Stromal cell of bone marrow (primary cell): ENCODE data around the gene DUXA.
A peak's percentile ranks its signal among the peaks of the same experiment; 100 is the strongest.
"Not testable (repeated sequence)": the region's sequence is repeated elsewhere in the genome, so short reads cannot be mapped to it uniquely, and the experiment has no call there.

ENCODE experiments used
- DNase-seq: peaks from one replicate; pipeline ENCODE4 v3.0.0-alpha.2; 2012; ENCODE audit warnings: low read depth

Gene DUXA

DNA sequence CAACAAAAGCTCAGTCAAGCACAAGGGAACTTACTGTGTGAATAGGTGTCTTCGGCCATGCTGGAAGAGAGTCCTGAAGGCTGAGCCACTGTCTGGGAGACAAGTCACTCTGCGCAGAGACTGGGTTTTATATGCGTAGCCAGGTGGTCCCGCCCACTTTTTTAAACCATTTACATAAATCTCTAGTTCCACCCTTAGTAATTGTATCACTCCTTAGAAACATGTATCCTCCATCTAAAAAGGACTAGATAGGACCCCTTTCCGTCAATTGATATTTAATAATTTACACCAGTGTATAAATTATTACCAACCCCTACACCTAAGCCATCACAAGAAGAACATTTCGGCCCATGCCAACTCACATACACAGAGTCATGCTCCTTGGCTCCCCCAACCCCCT is at the start of gene DUXA:
DUXA (minus strand) TSS at position 101 of the 400 bp plus-strand sequence; CDS start at position 59, 42 bp downstream.
- DNase-seq: no peak

DNA sequence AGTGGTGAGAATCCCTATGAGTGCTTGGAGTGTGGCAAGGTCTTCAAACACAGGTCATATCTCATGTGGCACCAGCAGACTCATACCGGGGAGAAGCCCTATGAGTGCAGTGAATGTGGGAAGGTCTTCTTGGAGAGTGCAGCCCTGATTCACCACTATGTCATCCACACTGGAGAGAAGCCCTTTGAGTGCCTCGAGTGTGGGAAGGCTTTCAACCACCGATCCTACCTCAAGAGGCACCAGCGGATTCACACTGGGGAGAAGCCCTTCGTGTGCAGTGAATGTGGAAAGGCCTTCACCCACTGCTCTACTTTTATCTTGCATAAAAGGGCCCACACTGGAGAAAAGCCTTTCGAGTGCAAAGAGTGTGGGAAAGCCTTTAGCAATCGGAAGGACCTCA is 44.8 kb upstream of the DUXA start:
- no peak for DNase-seq

DNA sequence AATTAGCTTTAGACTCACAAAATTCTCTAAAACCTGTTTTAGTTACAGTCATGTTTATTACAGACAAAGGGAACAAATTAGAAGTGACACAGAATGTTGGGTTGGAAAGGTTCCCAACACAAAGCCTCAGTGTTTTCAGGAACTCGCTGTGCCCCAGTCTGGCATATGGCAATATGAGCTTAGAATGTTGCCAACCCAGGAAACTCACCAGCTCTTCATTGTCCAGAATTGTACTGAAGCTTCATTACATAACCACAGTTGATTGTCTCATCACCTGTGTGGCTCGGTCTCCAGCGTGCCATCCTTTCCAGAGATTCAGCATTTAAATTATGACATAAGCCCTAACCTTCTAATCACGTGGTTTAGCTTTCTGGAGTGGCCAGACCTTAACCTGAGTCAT is 43.1 kb upstream of the DUXA start:
- no peak for DNase-seq

DNA sequence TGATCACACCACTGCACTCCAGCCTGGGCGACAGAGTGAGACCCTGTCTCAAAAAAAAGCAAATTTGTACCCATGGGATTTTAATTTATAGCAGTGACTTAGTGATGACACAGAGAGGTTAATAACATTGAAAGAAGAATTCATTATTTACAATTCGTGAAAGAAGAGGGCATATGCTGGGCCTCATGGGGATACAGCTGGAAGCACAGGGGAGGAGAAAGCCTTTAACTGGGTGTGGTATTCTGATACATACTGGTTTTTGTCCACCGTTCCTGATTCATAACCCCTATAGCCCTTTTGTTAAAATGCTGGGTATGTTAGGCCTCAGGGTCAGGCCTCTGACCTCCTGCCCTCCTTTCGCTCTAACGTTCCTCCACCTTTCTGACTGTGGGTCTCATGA is 34.9 kb upstream of the DUXA start:
- DNase-seq: no peak

DNA sequence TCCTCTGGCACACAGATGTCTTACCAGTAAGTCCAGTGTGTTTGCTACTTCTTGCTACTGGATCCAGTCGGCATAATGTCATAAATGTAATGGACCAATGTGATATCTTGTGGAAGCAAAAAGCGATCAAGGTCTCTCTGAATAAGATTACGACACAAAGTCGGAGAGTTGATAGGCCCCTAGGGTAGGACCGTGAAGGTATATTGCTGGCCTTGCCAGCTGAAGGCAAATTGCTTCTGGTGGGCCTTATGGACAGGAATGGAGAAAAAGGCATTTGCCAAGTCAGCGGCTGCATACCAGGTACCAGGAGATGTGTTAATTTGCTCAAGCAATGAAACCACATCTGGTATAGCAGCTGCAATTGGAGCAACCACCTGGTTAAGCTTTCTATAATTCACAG is 30.6 kb upstream of the DUXA start:
- not testable (repeated sequence) for DNase-seq

DNA sequence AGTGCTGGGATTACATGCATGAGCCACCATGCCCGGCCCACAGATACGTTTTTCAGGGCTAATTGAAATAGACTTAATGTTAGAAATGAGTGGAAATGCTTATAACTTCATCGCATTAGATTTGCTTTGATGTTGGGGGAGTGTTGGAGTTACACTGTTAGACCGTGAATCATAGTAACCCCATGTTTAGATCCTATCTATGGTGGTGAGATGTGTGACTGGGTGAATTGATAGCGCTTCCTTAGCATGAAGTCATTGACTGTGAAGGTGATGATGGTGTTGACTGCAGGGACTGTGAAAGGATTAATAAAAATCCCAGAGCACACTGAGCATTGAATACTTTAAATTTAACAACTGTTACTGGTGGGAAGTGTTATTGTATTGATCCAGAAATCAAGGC is 25.7 kb upstream of the DUXA start:
- no peak for DNase-seq

DNA sequence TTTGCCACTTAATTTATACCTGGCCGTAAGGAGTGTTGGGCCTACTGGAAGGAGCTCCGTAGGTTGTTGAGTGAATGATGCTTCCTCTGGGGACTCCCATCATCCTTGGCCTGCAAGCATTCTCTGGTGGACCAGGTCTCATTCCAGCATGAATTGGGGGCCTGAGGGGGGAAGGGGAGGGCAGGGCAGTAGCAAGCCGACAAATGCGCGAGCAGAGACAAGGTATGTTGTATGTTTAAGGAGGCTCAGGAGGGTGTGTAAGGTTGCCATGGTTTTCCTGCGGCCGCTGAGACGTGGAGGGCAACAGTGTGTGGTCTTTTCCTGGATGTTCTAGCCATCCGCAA is 24.8 kb upstream of the DUXA start:
- DNase-seq: no peak

DNA sequence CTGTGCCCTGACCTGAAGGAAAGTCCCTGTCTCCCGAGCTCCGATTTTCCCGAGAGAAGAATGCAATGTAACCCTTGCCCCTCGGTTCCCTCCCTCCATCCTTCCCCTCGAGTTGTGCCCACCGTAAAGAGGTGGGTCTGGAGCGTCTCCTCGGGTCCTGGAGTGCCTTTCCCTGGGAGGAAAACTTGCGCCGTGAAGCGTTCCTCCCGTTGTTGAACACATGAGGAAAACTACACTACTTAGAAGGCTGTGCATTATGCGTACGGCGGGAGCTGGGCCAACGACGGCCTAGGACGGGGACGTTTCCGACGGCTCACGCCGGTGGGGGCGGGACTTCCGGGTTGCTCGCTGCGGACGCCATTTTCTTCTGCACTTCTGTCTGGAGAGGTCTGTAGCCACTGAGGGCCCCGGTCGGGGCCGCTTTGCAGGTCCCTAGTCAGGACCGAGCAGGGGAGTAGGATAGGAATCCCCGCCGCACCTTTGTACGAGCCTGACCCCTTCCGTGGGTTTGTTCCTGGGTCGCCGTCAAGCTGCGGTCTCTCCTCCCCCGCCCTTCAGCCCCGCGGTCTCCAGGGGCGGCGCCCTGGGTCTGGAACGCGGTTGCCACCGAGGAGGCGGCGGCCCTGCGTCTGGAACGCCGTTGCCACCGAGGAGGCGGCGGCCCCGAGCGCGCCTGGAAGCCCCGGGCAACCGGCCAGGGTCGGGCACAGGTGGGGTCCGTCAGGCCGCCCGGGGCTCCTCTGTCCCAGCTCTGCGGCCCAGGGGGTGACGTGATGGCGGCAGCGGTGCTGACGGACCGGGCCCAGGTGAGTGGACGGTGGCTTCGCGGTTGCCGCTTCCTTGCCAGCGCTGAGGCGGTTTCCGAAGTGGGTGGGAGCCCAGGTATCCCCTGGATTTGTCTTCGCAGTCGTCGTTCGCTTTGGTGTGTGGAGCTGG is 24.1 kb upstream of the DUXA start, which contains the start of gene ZNF264:
ZNF264 (plus strand) TSS at position 360 of the 936 bp plus-strand sequence; CDS start at position 774, 414 bp downstream.
- DNase-seq: peak; percentile 81

DNA sequence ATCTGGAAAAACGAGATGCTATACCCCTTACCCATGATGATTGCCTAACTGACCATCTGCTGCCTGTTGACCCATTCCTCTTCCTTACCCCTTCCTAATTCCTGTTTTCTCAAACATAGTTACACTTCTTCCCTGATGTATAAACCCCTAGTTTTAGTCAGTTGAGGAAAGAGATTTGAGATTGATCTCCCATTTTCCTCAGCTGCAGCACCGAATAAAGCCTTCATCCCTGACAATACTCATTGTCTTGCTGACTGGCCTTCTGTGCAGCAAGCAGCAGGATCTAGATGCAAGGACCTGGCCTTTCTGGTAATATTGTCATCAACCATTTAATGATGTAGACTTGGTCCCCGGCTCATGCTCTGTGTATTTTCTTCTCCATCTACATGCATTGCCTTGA is 23.0 kb upstream of the DUXA start:
- no peak for DNase-seq

DNA sequence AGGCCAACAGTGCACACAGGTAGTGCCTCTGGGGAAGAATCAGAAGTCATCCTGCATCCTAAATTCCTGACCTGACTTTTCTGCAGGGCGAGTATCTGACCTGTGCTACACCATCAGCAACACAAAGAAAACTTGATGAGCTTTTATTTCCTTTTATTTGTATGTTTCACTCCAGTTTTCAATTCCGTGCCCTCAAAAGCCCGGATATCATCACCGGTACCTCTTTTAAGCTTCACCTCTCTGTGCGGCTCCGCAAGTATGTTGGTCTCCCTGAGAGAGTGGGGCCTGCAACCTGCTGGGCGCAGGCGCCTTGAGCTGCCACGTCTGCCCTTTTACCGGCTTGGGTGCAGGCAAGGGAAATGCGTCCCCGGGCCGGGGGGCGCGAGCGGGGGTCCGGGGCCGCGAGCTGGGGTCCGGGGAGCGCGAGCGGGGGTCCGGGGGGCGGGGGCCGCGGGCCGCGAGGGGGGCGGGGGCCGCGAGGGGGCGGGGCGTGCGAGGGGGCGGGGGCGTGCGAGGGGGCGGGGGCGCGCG is 4.3 kb upstream of the DUXA start:
- no peak for DNase-seq

DNA sequence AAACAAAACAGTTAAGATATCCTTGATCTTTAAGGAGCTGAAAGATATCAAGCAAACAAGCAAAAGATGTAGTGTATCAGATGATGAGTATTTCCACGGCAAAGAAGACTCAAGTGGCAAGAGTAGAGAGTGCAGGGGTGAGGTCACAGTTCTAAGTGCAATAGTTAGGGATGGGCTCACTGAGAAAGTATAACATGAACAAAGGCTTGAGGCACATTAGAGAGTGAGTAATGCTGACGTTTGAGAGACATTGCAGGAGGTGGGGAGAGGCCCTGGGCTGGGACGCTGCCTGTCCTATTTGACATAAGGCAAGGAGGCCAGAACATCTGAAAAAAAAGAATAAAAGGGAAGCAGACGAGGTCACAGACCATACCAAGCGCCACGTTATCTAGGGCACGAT is 1.4 kb downstream of the DUXA start:
- no peak for DNase-seq

DNA sequence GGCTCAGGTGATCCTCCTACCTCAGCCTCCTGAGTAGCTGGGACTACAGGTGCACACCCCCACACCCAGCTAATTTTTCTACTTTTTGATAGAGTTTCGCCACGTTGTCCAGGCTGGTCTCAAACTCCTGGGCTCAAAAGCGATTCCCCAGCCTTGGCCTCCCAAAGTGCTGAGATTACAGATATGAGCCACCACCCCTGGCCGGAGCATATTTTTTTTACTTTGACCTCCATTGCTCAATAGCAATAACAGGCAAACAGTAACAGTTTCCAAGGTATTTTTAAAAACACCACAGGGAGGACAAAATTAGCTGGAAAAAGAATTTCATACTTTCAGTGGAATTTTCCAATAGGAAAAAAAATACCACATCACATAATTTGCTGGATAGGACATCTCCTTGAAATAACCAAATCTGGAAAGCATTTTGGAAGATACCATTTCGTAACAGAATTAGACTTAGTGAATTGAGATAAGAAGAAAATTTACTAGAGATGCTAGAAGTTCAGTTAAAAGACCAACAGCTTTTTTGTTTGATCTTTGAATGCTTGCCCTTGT is 5.2 kb downstream of the DUXA start:
- DNase-seq: no peak

DNA sequence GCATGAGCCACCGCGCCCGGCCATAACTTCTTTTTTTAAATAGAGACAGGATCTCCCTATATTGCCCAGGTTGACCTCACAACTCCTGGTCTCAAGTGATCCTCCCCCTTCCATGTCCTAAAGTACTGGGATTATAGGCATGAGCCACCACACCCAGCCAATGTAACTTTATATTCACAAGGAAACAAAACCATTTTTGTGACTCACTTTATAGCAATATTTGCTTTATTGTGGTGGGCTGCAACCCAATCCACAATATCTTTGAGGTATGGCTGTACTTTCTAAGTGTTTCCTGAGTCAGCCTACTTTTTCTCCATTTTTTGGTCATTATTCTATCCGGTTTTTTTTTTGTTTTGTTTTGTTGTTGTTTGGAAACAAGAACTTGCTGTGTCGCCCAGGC is 14.4 kb downstream of the DUXA start:
- DNase-seq: no peak

DNA sequence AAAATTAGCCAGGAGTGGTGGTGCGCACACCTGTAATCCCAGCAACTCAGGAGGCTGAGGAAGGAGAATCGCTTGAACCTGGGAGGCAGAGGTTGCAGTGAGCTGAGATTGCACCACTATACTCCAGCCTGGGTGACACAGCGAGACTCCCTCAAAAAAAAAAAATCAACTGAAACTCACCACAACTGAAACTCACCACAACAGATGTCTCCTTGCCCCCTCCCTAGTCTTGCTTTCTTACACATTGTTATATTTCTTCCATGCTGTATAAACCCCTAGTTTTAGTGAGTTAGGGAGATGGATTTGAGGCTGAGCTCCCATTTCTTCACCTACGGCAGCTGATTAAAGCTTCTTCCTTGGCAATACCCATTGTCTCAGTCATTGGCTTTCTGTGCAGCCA is 25.6 kb downstream of the DUXA start:
- no peak for DNase-seq

DNA sequence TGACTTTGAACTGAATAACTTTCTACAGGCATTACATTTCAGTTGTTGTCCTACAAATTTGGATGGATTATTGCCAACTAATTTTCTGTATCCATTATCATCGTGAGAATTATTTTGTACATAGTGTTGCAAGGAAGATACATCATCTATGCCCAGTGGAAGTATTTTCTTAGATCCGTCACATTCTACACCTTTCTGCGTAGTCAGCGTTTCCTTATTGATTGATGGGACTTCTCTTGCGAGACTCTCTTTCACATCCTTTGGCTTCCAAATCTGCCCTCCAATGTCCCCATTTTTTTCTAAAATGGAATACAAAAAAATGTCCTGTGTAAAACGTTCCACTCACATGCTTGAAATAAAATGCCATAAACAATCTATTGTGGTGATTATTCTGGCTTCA is 31.5 kb downstream of the DUXA start:
- DNase-seq: no peak

DNA sequence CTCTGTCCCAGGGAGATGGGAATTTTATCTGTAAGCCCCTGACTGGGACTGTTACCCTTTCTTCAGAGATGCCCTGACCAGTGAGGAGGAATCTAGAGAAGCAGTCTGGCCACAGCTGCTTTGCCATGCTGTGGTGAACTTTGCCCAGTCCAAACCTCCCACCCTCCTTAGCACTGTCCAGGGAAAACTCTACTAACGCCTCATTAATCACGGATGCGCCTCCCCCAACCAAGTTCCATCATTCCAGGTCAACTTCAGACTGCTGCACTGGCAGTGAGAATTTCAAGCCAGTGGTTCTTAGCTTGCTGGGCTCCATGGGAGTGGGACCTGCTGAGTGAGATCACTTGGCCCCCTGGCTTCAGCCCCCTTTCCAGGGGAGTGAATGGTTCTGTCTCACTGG is 39.9 kb downstream of the DUXA start:
- not testable (repeated sequence) for DNase-seq

DNA sequence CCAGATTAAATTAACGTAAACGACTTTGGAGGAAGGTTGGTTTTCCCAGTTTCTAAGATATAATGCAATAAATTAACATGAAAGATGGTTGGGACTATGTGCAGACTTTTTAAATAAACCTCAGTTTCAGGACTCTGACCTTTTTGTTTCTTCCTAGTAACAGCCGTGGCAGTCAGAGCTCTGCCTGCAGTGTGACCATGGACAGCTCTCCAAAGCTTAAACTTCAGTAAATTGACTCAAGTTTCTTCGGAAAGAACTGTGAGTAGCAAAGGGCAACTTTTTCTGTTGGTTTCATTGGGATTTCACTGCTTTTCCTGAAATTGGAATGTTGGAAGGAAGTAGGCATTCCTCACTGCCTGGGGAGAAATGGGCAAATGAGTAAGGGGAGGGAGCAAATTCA is 43.4 kb downstream of the DUXA start:
- DNase-seq: no peak

DNA sequence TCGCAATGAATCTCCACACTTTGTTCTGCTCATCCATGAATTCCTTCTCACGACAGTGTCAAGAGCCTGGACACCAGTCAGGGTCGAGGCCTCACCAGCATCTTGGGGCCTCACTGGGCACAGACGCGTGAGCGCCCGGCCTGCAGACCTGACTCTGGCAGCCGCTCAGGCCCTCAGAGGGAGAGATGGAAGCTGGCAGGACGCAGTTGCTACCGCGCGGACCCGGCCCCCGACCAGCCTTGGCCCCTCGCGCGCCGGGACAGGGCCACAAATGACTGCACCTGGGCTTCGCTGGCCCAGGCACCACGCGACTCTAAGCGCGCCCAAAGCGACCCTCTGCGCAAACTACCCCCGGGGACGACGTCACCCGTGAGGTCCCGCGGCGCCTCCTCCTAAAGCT is 48.4 kb downstream of the DUXA start:
- no peak for DNase-seq

DNA sequence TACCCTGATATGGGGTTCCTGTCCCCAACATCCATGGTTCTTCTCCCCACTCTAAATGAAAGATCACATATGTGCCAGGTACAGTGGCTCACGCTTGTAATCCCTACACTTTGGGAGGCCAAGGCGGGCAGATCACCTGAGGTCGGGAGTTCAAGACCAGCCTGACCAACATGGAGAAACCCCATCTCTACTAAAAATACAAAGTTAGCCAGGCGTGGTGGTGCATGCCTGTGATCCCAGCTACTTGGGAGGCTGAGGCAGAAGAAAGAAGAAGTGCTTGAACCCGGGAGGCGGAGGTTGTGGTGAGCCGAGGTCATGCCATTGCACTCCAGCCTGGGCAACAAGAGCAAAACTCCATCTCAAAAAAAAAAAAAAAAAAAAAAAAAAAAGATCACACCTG is 53.8 kb downstream of the DUXA start:
- not testable (repeated sequence) for DNase-seq

DNA sequence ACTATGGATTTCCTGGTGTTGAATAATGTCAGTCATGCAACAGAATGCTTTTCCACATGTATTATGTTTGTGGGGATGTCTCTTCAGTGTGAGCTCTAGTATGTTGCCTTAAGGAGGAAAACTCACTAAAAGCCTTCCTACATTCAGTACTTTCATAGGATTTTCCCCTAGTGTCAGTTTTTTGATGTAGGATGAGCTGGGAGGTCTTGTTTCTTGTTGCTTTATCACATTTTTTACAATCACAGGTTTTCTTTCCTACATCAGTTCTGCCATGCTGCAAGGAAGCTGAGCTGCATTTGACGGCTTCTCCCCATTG is 56.0 kb downstream of the DUXA start:
- no peak for DNase-seq

DNA sequence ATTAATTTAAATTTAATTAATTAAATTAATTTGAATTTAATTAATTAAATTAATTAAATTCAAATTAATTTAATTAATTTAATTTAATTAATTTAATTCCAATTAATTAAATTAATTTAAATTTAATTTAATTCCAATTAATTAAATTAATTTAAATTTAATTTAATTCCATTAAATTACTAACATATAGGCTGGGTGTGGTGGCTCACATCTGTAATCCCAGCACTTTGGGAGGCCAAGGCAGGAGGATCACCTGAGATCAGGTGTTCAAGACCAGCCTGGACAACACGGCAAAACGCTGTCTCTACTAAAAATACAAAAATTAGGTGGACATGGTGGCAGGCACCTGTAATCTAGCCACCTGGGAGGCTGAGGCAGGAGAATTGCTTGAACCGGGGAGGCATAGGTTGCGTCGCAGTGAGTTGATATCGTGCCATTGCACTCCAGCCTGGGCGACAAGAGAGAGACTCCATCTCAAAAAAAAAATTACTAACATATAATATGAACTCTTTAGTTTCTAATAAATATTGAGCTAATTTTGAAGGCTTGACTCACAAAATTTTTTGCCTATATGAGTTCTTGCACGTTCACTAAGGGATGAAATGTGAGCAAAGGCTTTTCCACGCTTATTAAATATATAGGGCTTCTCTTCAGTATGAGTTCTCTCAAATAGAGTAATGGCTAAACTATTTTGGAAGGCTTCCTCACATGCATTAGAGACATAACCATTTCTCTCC is 56.5 kb downstream of the DUXA start:
- DNase-seq: no peak

DNA sequence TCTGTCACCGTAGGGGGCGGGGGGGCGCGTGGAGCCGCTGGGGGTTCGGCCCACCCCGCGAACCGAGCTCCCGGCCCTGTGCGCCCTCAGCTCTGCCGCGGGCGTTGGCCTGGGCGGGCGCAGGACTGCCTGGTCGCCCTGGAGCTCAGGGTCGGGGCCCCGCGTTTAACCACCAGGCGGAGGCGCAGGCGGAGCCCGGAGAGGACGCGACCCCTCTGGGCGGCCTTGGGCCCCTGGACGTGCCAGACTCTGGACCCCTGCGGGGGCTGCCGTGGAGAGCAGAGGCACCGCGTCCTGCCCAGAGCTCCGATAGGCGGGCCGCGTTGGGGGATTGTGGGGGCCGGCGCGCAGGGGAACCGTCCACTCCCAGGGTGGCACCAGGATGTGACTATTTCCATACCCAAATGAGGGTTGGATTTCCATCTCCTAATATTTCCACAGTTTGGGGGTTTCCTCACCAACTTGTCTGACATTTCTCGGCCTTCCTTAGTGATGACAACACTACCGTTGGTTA is 60.5 kb downstream of the DUXA start:
- no peak for DNase-seq
